HTR-8/SVneo (cell line): ENCODE results near the gene KAT2B.

Source experiments
- DNase-seq: peaks from one replicate; pipeline ENCODE4 v3.0.0; 2011; ENCODE audit warnings: low spot score, mixed read lengths; ENCODE audit not compliant: insufficient read length
- FAIRE-seq: peaks from 2 replicates; lab custom pipeline; 2011; peaks lifted over from hg19 to GRCh38; lab: Jason Lieb, UNC

The KAT2B gene

DNA sequence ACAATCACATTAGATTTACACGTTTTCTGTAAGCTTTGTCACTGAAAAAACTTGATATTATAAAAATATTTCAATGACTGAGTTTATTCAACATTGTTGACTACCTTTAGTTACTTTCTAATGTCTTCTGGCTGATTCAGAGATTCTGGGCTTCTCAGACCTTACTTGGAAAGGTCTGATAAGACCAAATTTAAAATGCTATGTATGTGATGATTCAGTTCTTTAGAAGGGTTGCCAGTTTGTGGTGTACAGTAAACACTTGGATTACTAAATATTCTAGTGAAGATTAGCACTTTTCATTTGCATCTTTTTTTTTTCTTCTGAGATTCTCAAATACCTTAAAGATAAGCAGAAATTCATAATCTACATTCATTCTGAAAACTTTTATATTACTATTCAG is 96.0 kb downstream of the KAT2B start:
- DNase-seq = no peak
- no peak for FAIRE-seq

DNA sequence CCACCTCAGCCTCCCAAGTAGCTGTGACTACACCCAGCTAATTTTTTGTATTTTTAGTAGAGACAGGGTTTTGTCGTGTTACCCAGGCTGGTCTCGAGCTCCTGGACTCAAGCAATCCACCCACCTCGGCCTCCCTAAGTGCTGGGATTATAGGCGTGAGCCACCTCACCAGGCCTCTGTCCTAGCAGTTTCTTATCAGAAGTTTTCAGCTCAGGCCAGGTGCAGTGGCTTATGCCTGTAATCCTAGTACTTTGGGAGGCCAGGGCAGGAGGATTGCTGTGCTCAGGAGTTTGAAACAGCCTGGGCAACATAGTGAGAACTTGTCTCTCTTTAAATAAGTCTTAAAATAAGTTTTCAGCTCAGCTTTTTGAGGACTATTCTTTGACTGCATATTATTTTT is 97.4 kb downstream of the KAT2B start:
- DNase-seq (no peak), FAIRE-seq (no peak)

DNA sequence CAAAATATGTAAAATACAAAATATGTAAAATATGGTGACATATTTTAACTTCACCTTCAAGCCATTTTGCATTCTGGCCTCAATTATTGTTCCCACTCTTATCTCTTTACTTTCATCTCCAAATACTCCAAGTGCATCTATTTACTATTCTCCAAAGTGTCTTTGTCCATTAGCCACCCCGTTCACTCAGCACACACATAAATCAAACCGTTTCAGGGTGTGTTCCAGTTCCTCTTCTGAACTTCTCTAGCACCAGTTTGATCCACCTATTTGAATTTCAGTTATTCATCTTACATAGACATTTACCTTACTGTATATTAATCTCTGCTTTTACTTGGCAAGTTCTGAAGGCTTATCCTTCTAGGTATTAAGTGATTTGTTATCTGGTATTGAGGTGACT is 100.6 kb downstream of the KAT2B start:
- no peak for FAIRE-seq
- DNase-seq = no peak

DNA sequence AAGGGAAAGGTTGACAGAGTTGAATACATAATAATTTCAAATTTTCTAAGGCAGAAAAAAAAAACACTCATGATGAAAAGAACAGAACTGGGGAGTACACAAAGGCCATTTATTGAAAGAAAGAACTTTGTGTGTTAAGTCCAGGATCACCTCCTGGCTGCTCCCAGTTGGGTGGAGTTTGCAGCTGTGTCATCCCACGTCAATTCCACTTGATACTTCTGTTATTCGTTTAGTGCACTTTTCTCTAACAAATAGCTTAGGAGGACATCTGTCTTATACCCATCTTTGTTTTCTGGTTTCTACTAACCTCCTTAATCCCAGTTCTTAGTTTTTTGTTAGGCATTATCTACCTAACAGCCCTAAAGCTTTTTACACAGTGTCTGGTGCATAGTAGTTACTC is 101.1 kb downstream of the KAT2B start:
- DNase-seq (no peak), FAIRE-seq (no peak)

DNA sequence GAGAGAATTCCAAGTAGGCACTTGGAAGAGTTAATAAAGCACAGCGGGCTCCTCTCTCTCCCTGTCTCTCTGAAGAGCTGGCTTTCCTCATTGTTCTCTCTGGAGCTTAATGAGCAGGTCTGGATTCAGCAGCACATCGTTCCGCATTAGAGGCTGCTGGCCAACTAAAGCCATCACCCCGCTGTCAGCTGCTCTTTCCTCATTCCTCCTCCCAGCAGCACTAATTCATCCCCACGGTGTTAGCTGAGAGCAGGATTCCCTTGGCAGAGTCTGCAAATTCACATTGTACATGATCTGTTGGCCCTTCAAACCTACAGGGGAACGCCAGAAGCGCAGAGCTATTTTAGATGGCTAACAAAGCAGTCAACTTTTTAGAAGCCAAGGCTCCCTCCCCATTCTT is 101.6 kb downstream of the KAT2B start:
- DNase-seq = no peak
- no peak for FAIRE-seq

DNA sequence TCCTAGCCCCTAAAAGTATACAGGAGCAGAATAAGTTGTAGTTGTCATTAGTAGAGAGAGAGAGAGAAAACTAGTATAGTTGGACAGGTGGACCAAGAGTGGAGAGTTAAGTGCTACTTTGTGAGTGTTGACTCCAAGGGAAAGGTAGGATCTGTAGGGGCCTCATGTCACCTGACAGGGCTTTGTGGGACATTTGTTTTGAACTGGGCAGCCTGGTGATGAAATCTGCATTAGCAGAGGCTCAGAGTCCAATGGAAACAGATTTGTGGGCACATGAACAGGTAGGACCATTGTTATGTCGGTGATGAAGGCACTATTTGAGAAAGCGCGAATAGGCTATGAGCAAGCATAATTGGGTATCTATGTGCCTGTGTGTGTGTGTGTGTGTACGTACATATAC is 102.3 kb downstream of the KAT2B start:
- DNase-seq = no peak
- no peak for FAIRE-seq

DNA sequence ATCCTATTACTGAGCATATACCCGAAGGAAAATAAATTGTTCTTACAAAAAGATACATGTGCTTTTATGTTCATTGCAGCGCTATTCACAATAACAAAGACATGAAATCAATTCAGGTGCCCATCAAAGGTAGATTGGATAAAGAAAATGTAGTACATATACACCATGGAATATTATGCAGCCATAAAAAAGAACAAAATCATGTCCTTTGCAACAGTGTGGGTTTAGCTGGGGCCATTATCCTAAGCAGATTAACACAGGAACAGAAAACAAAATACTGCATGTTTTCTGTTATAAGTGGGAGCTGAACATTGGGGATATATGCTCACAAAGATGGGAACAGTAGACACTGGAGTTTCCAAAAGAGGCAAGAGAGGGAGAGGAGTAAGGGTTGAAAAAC is 103.3 kb downstream of the KAT2B start:
- FAIRE-seq = no peak
- DNase-seq = no peak

DNA sequence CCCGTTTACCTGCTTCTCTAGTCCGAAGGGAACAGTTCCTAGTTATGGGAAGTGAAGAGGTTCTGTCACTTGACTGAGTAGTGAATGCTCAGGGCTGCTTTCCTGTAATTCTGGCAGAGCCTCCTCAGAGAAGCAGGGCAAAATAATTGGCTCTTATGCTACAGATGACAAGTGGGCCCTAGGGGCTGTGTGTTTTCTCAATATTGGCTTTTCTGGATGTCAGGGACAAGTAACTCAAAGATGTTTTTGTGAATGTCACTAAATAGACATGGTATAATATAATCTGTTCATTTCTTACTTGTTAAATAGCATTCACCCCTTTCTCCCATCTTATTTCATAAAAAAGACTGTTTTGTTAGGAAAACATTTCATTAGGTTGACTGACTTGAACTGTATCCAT is 105.6 kb downstream of the KAT2B start:
- FAIRE-seq (no peak), DNase-seq (no peak)

DNA sequence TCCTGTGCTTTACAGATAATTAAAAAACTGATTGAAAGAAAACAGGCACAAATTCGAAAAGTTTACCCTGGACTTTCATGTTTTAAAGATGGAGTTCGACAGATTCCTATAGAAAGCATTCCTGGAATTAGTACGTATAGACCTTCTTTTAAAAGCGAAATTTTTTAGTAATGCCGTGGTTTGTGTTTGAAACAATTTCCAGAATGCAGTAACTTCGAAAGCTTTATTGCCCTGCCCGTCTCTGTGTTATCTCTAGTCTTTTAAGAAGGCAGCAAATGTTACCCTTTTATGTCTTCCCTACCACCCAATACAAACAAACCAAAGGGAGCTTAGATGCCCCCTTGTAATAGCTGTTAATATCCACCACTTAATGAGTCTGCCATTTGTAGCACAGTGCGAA is 106.1 kb downstream of the KAT2B start:
- FAIRE-seq = no peak
- no peak for DNase-seq

DNA sequence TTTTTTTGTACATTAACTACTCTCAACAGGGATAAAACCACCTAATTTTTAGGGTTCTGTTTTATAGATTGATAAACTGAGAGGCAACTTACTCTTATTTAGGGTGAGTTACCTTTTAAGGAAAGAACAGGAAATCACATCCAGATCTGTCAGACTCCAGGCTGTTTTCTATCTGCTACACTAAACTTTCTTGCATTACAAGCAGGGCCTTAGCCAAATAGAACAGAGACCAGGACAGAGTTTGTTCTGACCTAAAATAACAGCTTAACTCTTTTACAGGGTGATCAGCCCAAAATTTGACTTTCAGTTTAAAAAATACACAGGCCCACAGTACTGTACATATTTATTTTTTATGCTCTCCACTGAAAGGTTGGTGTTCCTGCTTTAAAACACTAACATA is 107.1 kb downstream of the KAT2B start:
- no peak for FAIRE-seq

DNA sequence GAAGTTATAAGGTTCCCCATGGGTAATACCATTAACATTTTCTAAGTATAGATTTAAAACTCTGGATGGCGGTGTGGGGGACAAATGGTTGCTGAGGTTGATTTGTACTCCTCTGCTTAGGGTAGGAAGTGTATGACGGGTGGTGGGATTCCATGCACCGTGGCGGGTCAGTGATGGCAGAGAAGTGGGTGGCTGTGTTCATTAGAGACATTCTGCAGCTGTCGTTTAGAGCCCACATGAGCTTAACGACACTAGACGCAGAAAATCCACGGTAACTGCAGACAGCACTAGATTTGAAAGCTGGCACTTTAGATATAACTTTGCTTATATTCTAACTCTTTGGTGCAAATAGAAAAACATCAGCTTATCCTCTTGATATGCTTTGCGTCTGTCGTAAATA is 108.2 kb downstream of the KAT2B start:
- DNase-seq (no peak), FAIRE-seq (no peak)

More for the DNA sequence above, 107.1 kb downstream of the KAT2B start:
- DNase-seq = no peak

DNA sequence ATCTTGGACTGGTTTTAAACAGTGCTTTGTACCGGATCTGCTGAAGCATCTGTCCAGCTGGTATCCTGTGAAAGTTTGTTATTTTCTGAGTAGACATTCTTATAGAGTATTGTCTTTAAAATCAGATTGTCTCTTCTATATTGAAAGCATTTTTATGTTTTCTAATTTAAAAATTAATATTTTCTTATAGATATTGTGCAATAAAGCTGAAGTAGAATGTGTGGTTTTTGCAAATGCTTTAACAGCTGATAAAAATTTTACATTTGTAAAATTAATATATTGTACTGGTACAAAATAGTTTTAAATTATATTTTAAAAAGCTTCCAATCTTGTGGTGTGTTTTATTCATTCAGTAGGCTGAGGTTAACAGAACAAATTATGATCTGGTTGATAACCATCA is 113.8 kb downstream of the KAT2B start:
- FAIRE-seq (no peak), DNase-seq (no peak)

DNA sequence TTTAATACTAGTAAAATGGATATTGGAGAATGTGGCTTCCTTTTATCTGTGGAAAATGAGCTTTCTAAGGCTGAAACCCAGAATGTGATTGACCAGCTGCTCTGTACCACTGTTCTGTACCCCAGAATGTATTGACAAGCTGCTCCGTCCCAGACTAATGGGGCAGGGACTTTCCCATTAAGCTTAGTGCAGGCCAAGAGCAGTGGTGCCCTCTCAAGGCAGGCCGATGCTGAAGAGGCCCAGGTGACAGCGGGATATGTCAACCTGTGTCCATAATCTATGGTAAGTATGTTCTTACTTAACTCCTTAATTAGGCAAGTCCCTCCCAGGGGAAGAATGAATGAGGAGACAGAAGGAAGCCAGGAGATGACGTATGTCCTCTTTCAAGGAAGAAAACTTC is 114.7 kb downstream of the KAT2B start:
- no peak for FAIRE-seq

DNA sequence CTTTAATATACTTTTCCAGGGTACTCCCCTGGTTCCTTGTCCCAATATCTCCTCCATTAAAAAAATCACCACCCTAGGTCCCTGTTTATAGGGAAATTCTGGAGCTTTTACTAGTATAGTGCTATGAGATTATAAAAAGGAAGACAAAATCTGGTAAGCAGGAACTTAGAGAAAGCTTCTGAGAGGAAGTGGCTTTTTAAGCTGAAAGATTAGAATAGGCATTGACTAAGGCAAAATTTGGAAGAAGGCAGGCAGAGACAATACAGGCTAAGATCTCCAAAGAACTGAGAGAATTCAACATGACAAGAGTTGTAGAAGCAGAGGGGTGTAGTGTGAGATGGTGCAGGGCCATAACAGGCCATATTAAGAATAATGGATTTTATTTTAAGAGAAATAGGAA is 120.0 kb downstream of the KAT2B start:
- DNase-seq (no peak), FAIRE-seq (no peak)

More for the DNA sequence above, 114.7 kb downstream of the KAT2B start:
- DNase-seq = no peak

DNA sequence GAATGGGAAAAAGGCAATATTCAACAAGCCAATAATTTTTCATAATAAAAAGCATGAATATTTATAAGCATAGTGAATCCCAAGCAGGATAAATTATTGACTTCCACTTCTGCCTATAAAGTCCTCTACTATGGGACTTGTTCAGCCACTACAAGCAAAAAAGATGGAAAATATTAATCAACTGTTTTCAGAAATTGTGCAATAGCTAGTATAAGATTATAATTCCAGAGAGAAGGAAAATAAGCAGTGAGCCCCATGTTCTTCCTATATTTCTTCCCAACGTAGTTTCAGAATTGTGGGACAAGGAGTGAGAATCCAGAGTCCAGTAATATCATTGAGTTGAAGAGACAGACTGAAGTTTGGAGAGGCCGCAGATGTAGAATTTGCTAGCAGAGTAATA is 121.5 kb downstream of the KAT2B start:
- DNase-seq (no peak), FAIRE-seq (no peak)

DNA sequence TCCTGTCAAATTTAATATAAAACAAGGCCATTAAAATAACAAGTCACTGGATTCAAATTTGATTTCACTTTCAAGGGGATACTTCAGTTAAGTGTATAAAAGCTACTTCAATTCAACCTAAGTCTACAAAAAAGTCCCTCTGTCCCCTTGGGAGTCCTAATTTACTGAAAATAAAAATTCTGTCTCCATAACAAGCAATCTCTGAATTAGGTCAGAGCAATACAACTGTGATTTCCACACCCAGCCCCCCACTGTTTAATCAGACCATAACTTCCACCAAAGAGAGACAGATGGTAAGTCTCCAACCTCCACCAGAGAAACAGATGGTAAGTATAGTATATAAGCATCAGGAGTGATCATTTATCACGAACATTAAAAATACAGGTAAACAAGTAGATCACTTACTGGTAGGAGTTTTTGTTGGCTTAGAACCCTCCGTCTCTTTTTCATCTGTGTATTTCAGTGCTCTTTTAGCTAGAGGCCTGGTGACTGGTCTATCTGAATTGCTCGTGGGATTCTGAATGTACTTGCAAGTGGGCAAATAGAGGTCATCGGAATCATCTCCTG is 133.7 kb downstream of the KAT2B start:
- DNase-seq (no peak), FAIRE-seq (no peak)

DNA sequence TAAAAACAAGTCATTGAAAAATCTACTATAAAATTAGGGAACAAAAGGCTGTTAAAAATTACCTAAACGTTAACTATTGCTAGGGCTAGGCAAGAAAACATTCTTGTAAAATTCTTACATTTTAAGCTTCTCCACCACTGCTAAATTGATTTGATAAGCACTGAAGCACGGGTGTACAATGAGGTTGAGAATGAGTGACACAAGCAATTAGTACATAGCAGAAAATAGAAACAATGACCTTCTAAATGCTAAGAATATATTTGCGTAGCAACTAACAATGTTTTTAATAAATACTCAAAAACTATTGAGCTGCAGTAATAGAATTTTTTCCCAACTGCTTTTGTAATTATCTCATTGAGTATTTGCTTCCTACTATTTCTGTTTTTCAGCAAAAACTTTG is 141.0 kb downstream of the KAT2B start:
- FAIRE-seq = no peak
- no peak for DNase-seq

DNA sequence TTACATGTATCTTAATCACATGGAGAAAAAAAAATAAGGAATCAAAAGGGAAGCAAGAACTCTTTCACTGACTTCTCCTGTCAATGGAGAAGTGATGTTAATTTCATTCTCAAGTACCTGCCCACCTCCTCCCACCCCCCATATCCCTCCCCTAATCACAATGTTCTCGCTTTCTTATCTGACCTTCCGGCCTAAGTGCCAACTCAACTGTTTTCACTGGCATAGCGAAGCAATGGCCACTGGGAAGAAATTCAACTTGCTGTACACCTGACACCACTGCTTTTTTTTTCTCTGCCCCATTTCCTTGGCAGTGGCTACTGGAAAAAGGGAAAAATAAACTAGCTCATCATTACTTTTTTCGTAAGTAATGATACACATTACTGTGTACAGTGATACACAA is 142.0 kb downstream of the KAT2B start:
- DNase-seq (no peak), FAIRE-seq (no peak)

DNA sequence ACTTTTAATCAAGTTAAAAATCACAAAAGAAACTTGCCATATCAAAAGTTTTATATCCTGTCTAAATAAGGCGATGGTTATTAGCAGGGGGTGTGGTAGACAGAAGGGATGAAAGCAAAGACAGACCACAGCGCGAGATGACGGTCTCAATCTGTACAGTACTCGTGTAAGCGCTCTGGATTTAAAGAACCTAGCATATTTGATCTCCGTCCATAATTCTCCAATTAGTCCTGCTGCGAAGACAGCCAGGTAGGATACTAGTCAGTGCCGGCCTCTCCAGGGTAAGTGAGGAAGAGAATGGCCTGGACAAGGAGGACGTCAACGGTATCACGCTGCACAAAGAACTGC is 145.1 kb downstream of the KAT2B start:
- no peak for FAIRE-seq
- no peak for DNase-seq

DNA sequence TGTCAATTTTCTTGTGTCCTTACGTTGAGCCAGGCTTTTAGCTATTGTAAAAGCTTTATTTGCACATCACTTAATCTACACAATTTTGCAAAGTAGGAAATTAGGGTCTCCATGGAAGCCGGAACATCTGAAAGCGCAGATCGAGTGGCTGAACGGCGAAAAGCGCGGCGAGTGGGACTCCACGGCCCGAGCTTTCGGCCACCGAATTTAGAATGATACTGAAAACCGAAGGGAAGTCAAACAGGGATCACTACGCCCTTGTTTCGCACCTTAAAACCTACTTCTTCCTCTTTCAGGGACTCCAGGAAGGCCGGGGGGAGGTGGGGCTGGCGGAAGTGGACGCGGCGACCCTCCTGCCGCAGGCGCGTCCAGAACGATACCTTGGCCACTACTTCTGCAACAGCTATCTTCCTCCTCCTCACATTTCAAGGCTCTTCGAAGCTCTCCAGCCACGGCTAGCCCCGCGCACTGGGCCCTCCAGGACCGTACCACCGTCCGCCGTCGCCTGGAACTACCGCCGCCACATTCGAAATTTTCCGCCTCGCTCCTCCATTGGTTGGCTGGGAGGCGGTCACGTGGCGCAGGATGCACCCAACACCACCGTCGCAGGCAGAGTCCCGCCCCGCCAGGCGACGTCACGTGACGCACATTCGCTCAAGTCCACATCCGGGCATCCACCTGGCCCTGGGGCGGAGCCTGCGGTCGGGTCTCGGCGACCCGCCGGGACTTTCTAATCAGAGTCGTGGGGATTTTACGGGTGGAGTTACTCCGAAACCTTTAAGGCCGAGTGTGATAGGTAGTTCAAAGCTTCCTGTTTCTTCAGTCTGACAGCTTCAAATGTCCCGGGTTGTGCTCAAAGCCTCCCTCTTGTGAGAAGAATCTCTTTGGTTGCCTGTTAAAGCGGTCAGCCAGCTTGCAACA is 145.7 kb downstream of the KAT2B start, which contains the start of gene SGO1:
SGO1 (minus strand) TSS at position 528 of the 921 bp plus-strand sequence. CDS start 2,179 bp downstream, outside the sequence.
- FAIRE-seq = peak; percentile 92
- DNase-seq = peak; percentile 93

DNA sequence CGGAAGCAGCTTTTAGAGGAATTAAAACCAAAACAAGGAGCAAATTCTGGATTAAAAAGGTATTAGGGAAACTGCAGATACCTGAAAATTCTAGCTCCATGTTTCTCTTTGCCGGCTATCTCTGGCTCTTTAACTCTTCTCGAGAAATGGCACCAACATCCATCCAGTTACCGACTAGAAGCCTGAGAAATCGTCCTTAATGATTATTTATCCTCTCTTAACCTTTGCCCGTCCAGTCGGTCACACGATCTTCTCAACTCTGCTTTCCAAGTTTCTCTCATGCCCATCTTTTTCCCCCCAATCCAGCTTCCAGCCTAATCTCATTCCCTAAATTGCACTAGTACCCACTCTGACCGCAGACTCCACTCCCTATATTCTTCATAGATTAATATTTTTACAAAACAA is 146.4 kb downstream of the KAT2B start:
- DNase-seq (no peak), FAIRE-seq (no peak)

DNA sequence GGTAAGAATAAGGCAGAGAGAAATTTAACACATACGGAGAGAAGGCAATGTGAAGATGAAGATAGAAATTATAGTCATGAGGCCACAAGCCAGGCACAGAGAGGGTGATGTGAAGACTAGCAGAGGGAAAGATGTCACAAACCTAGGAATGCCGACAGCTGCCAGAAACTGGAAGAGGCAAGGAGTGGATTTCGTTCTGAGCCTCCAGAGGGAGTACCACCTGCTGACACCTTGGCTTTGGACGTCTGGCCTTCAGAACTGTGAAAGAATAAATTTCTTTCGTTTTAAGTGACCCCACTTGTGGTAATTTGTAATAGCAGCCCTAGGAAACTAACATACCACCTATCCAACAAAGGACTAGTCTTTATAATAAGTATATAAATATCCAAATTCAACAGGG is 150.7 kb downstream of the KAT2B start:
- no peak for FAIRE-seq

More for the DNA sequence above, 150.7 kb downstream of the KAT2B start:
- DNase-seq = no peak
